ENCODE measurements around the gene SLC4A4. TPM values are rescaled to one million over a fixed set of nuclear protein-coding genes. Genes with fewer than 3 reads are reported as not detected.

SLC4A4 gene
- total RNA-seq (10 to 100 TPM in 1 of 2 donors, 1 to 10 TPM in 1; 3.0 to 36.7 TPM), polyA plus RNA-seq (10 to 100 TPM in 1 of 2 donors, 1 to 10 TPM in 1; 5.8 to 10.7 TPM)

DNA sequence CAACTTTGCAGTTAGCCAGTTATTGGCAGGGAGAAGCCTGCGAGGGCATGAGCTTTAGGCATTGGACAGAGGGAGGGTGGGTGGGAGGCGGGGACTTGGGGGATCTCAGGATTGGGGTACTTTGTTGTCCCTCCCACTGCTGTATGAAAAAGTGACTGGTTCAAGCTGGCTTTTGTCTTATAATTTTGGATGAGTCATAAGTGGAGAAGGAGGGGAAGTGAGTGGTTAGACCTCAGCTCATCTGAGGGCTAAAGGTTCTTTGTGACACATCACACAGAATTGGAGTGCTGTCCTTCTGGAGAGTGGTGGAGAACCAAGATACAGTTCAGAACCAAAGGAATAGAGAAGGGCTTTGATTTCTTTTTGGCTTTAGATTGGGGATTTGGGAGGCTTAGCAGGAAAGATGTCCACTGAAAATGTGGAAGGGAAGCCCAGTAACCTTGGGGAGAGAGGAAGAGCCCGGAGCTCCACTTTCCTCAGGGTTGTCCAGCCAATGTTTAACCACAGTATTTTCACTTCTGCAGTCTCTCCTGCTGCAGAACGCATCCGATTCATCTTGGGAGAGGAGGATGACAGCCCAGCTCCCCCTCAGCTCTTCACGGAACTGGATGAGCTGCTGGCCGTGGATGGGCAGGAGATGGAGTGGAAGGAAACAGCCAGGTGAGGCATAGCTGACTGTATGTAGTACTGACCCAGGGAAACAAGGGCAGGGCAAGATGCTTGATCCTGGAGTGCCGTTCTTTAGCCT lies at the start of gene SLC4A4:
Gene SLC4A4, plus strand, starts transcription at position 175 of the 748 bp plus-strand sequence.
- 93% methylated on average over 8 of the region's 8 CpGs for WGBS
- Histone ChIP-seq H3K9ac (ENCODE audit: low read depth in 1 of 2, low read length in 2 of 2) (no peak within 1 kb of the TSS), H3K27me3 (ENCODE audit: control insufficient read depth in 4 of 4, insufficient read depth in 4 of 4, low read length in 3 of 4) (no peaks in the 10 kb centered on the region), H3K4me1 (ENCODE audit: control insufficient read depth in 4 of 4, insufficient read depth in 4 of 4, low read length in 3 of 4) (no peaks in the 10 kb centered on the region), H3K36me3 (ENCODE audit: control insufficient read depth in 4 of 4, insufficient read depth in 3 of 4, low read depth in 1 of 4, low read length in 3 of 4) (no peaks in the 10 kb centered on the region), H3K9me3 (ENCODE audit: control insufficient read depth in 4 of 4, low read length in 3 of 4) (no peaks in the 10 kb centered on the region), H3K4me3 (ENCODE audit: low read depth in 1 of 3, low read length in 3 of 3) (no peak within 1 kb of the TSS), H3K27ac (ENCODE audit: low read depth in 1 of 2, low read length in 2 of 2) (no peak within 1 kb of the TSS)
- no peak for DNase-seq (ENCODE audit: low spot score)
- TF ChIP-seq RXRA (IDR thresholded peaks at IDR 0.05) (no peak), REST (IDR thresholded peaks at IDR 0.05) (no peak)

DNA sequence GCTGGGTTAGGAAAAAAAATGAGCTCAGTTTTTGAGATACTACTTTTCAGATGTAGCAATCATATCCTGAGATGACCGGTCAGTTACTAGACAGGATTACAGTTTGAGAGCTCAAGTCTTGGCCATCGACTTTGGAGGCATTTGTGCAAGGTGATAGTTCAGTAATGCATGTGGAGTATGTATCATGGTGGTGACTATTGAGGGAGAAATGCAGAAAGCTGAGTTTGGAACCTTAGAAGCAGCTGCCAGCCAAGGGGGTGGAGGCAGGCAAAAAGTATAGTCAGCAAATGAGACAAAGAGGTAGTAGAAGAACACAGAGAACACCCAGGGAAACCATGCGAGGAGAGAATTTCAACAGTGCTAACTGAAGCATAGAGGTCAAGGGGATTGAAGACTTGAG lies 48.7 kb upstream of the SLC4A4 start:
- Histone ChIP-seq H3K9me3 (ENCODE audit: control insufficient read depth in 4 of 4, low read length in 3 of 4) (no peaks in the 10 kb centered on the region), H3K27ac (ENCODE audit: low read depth in 1 of 2, low read length in 2 of 2) (no peak overlapping the region), H3K27me3 (ENCODE audit: control insufficient read depth in 4 of 4, insufficient read depth in 4 of 4, low read length in 3 of 4) (no peaks in the 10 kb centered on the region), H3K36me3 (ENCODE audit: control insufficient read depth in 4 of 4, insufficient read depth in 3 of 4, low read depth in 1 of 4, low read length in 3 of 4) (no peaks in the 10 kb centered on the region), H3K4me1 (ENCODE audit: control insufficient read depth in 4 of 4, insufficient read depth in 4 of 4, low read length in 3 of 4) (peaks cover 0 to 2% (median 0%) of the 10 kb centered on the region in 4 donors), H3K4me3 (ENCODE audit: low read depth in 1 of 3, low read length in 3 of 3) (no peak overlapping the region), H3K9ac (ENCODE audit: low read depth in 1 of 2, low read length in 2 of 2) (no peak overlapping the region)
- WGBS: 90% methylated on average over 3 of the region's 3 CpGs
- TF ChIP-seq JUND (IDR thresholded peaks at IDR 0.05) (no peak), RAD21 (IDR thresholded peaks at IDR 0.05) (no peak), FOXA2 (IDR thresholded peaks at IDR 0.05) (no peak), TAF1 (conservative IDR thresholded peaks at IDR 0.05) (no peak), NR2F2 (IDR thresholded peaks at IDR 0.05) (no peak), HNF4A (conservative IDR thresholded peaks at IDR 0.05) (no peak), REST (IDR thresholded peaks at IDR 0.05) (no peak), GABPA (IDR thresholded peaks at IDR 0.05 in 1 of 2, conservative IDR thresholded peaks at IDR 0.05 in 1 of 2) (no peak), HNF4G (IDR thresholded peaks at IDR 0.05) (no peak), FOXA1 (IDR thresholded peaks at IDR 0.05) (no peak), CTCF (IDR thresholded peaks at IDR 0.05; ENCODE audit: low read depth, low read length, missing input control) (no peak), EGR1 (IDR thresholded peaks at IDR 0.05; ENCODE audit: low read depth in 2 of 2) (no peak)
- TF ChIP-seq, protein P1, sequence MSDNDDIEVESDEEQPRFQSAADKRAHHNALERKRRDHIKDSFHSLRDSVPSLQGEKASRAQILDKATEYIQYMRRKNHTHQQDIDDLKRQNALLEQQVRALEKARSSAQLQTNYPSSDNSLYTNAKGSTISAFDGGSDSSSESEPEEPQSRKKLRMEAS (IDR thresholded peaks at IDR 0.05): no peak
- TF ChIP-seq, protein P2, sequence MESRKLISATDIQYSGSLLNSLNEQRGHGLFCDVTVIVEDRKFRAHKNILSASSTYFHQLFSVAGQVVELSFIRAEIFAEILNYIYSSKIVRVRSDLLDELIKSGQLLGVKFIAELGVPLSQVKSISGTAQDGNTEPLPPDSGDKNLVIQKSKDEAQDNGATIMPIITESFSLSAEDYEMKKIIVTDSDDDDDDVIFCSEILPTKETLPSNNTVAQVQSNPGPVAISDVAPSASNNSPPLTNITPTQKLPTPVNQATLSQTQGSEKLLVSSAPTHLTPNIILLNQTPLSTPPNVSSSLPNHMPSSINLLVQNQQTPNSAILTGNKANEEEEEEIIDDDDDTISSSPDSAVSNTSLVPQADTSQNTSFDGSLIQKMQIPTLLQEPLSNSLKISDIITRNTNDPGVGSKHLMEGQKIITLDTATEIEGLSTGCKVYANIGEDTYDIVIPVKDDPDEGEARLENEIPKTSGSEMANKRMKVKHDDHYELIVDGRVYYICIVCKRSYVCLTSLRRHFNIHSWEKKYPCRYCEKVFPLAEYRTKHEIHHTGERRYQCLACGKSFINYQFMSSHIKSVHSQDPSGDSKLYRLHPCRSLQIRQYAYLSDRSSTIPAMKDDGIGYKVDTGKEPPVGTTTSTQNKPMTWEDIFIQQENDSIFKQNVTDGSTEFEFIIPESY (IDR thresholded peaks at IDR 0.05): no peak
- TF ChIP-seq, protein P3, sequence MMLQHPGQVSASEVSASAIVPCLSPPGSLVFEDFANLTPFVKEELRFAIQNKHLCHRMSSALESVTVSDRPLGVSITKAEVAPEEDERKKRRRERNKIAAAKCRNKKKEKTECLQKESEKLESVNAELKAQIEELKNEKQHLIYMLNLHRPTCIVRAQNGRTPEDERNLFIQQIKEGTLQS (IDR thresholded peaks at IDR 0.05): no peak
- DNase-seq (ENCODE audit: low spot score): no peak

All from liver (tissue), 9 donors.